ENCODE data around the gene NABP1.
"Not testable (repeated sequence)": the region's sequence is repeated elsewhere in the genome, so short reads cannot be mapped to it uniquely, and the experiment has no call there.

The NABP1 gene

GRCh38 chr2:191677646-191678436 lies at the start of gene NABP1:
Gene NABP1, plus strand, starts transcription at chr2:191678136. Its CDS starts 479 bp downstream, at chr2:191678615.
- peak; percentile 99 for DNase-seq

- no peak for DNase-seq
Observed at GRCh38 chr2:191629001-191629453, 48.9 kb upstream of the NABP1 start.

- DNase-seq = no peak
Observed at GRCh38 chr2:191629976-191630712, 47.8 kb upstream of the NABP1 start.

GRCh38 chr2:191631754-191632153 lies 46.2 kb upstream of the NABP1 start:
- DNase-seq = no peak

- no peak for DNase-seq
Observed at GRCh38 chr2:191632426-191632825, 45.5 kb upstream of the NABP1 start.

GRCh38 chr2:191634791-191635190 lies 43.1 kb upstream of the NABP1 start:
- peak; percentile 56 for DNase-seq

GRCh38 chr2:191635333-191636234 lies 42.4 kb upstream of the NABP1 start:
- DNase-seq = no peak

- DNase-seq = no peak
Observed at GRCh38 chr2:191636235-191636543, 41.7 kb upstream of the NABP1 start.

- DNase-seq = no peak
Observed at GRCh38 chr2:191636586-191636985, 41.4 kb upstream of the NABP1 start.

- peak; percentile 91 for DNase-seq
Observed at GRCh38 chr2:191637182-191638078, 40.5 kb upstream of the NABP1 start.

GRCh38 chr2:191638079-191638801 lies 39.7 kb upstream of the NABP1 start:
- peak; percentile 91 for DNase-seq

- DNase-seq = no peak
Observed at GRCh38 chr2:191638802-191639172, 39.1 kb upstream of the NABP1 start.

GRCh38 chr2:191641609-191642008 lies 36.3 kb upstream of the NABP1 start:
- no peak for DNase-seq

GRCh38 chr2:191642541-191642940 lies 35.4 kb upstream of the NABP1 start:
- DNase-seq = no peak

GRCh38 chr2:191643429-191643828 lies 34.5 kb upstream of the NABP1 start:
- DNase-seq = no peak

GRCh38 chr2:191644613-191645012 lies 33.3 kb upstream of the NABP1 start:
- DNase-seq = not testable (repeated sequence)

- DNase-seq = no peak
Observed at GRCh38 chr2:191645032-191645431, 32.9 kb upstream of the NABP1 start.

- no peak for DNase-seq
Observed at GRCh38 chr2:191645434-191646162, 32.3 kb upstream of the NABP1 start.

GRCh38 chr2:191646163-191646902 lies 31.6 kb upstream of the NABP1 start:
- no peak for DNase-seq

- no peak for DNase-seq
Observed at GRCh38 chr2:191649519-191649918, 28.4 kb upstream of the NABP1 start.
